Astrocyte (in vitro differentiated cells and primary cell): ENCODE data around the gene TMEM132C.

Experiments
- EZH2 ChIP-seq: IDR thresholded peaks from 2 replicates; pipeline ENCODE4 v1.6.1; 2012; ENCODE audit warnings: mild to moderate bottlenecking, low read length, inconsistent platforms; ENCODE audit not compliant: insufficient read depth
- TF ChIP-seq, protein P1 (sequence below): IDR thresholded peaks from 2 replicates; pipeline ENCODE4 v1.5.1; 2011; ENCODE audit warnings: low read depth, mild to moderate bottlenecking, inconsistent platforms, low read length, moderate library complexity; ENCODE audit not compliant: insufficient read depth

DNA sequence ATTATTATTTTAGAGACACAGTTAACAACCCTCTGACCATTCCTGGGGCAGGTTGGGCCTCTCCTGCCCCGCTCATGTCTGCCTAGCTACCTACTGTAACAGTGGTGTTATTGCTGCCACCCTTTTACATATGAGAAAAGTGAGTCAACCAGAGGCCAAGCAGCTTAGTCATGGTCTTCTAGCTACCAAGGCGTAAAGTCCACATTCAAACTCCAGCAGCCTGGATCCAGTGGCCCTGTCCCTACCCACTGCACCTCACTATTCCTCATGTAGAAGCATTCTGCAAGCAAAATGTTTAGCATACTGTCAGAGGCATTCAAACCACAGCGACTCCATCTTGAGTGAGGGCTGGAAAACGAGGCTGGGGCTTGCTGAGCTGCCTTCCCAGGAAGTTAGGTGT is 461.0 kb downstream of the TMEM132C start:
- TF ChIP-seq, protein P1, sequence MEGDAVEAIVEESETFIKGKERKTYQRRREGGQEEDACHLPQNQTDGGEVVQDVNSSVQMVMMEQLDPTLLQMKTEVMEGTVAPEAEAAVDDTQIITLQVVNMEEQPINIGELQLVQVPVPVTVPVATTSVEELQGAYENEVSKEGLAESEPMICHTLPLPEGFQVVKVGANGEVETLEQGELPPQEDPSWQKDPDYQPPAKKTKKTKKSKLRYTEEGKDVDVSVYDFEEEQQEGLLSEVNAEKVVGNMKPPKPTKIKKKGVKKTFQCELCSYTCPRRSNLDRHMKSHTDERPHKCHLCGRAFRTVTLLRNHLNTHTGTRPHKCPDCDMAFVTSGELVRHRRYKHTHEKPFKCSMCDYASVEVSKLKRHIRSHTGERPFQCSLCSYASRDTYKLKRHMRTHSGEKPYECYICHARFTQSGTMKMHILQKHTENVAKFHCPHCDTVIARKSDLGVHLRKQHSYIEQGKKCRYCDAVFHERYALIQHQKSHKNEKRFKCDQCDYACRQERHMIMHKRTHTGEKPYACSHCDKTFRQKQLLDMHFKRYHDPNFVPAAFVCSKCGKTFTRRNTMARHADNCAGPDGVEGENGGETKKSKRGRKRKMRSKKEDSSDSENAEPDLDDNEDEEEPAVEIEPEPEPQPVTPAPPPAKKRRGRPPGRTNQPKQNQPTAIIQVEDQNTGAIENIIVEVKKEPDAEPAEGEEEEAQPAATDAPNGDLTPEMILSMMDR, result no peak
- TF ChIP-seq EZH2, result no peak
